DND-41 (cell line): ENCODE measurements around the gene NOL4L.

Experiments
- ATAC-seq: fragments of 200-7000 bp; cut with Tn5 transposase; 3 replicates; pipeline ENCODE4 v1.9.1; 2021; ENCODE audit warnings: low read depth; ENCODE audit not compliant: insufficient read depth
- DNase-seq: peaks from one replicate; pipeline ENCODE4 v3.0.0-alpha.2; 2020
- H2AFZ ChIP-seq: 2 replicates; pipeline ENCODE4 v1.6.0; 2012; ENCODE audit warnings: low read depth, low read length
- H3K27ac ChIP-seq: 2 replicates; pipeline ENCODE4 v1.5.1; 2012; ENCODE audit warnings: low read length, inconsistent platforms
- H3K27me3 ChIP-seq: fragments of 200-600 bp; sonication (generic); 2 replicates; pipeline ENCODE4 v1.6.0; 2012; ENCODE audit warnings: low read length, mild to moderate bottlenecking, inconsistent platforms; ENCODE audit not compliant: insufficient read depth, poor library complexity
- H3K36me3 ChIP-seq: 2 replicates; pipeline ENCODE4 v1.5.1; 2012; ENCODE audit warnings: low read length, inconsistent platforms; ENCODE audit not compliant: insufficient read depth
- H3K4me1 ChIP-seq: 2 replicates; pipeline ENCODE4 v1.5.1; 2012; ENCODE audit warnings: mild to moderate bottlenecking, low read length; ENCODE audit not compliant: insufficient read depth
- H3K4me2 ChIP-seq: 2 replicates; pipeline ENCODE4 v1.6.0; 2012; ENCODE audit warnings: mild to moderate bottlenecking, moderate library complexity, low read length, inconsistent platforms; ENCODE audit not compliant: insufficient read depth
- H3K4me3 ChIP-seq, 2 experiments: fragments of 200-600 bp in 1 of 2; shearing (Covaris generic) in 1 of 2; 2 replicates each; pipeline ENCODE4 v1.5.1; 2012 to 2016; ENCODE audit warnings: inconsistent platforms in 2 of 2, low read length in 2 of 2, mild to moderate bottlenecking in 2 of 2, low read depth in 1 of 2, moderate library complexity in 1 of 2
- H3K79me2 ChIP-seq: 2 replicates; pipeline ENCODE4 v1.6.0; 2012; ENCODE audit warnings: low read length, inconsistent platforms; ENCODE audit not compliant: insufficient read depth
- H3K9ac ChIP-seq: 2 replicates; pipeline ENCODE4 v1.6.0; 2012; ENCODE audit warnings: low read depth, mild to moderate bottlenecking, inconsistent platforms, low read length, moderate library complexity
- H3K9me3 ChIP-seq: 2 replicates; pipeline ENCODE4 v1.5.1; 2012; ENCODE audit warnings: low read length, moderate library complexity, mild to moderate bottlenecking, inconsistent platforms; ENCODE audit not compliant: insufficient read depth, severe bottlenecking
- H4K20me1 ChIP-seq: 2 replicates; pipeline ENCODE4 v1.6.0; 2012; ENCODE audit warnings: low read length; ENCODE audit not compliant: insufficient read depth
- EZH2 ChIP-seq: IDR thresholded peaks from 3 replicates; pipeline ENCODE4 v1.6.1; 2012; ENCODE audit warnings: borderline replicate concordance, low read depth, mild to moderate bottlenecking, moderate library complexity, low read length, inconsistent platforms; ENCODE audit not compliant: severe bottlenecking
- TF ChIP-seq, protein P1 (sequence below): IDR thresholded peaks from 2 replicates; pipeline ENCODE4 v1.5.1; 2012; ENCODE audit warnings: borderline replicate concordance, low read length, moderate library complexity, mild to moderate bottlenecking; ENCODE audit not compliant: poor library complexity, severe bottlenecking; ENCODE audit errors: extremely low read depth

NOL4L gene

GRCh38 chr20:32435449-32436107 lies 149.6 kb downstream of the NOL4L start:
- Histone ChIP-seq H2AFZ (no peak overlapping the region), H3K36me3 (peaks cover 99% of the 10 kb centered on the region), H4K20me1 (peaks cover 55% of the 10 kb centered on the region), H3K9ac (no peak overlapping the region), H3K9me3 (no peaks in the 10 kb centered on the region), H3K4me2 (no peak overlapping the region), H3K4me1 (no peaks in the 10 kb centered on the region), H3K27me3 (no peaks in the 10 kb centered on the region), H3K79me2 (peaks cover 4% of the 10 kb centered on the region; the same call in 1 of the 2 replicates), H3K27ac (no peak overlapping the region), H3K4me3 (no peak overlapping the region)
- DNase-seq: no peak
- TF ChIP-seq EZH2: no peak
- TF ChIP-seq, protein P1, sequence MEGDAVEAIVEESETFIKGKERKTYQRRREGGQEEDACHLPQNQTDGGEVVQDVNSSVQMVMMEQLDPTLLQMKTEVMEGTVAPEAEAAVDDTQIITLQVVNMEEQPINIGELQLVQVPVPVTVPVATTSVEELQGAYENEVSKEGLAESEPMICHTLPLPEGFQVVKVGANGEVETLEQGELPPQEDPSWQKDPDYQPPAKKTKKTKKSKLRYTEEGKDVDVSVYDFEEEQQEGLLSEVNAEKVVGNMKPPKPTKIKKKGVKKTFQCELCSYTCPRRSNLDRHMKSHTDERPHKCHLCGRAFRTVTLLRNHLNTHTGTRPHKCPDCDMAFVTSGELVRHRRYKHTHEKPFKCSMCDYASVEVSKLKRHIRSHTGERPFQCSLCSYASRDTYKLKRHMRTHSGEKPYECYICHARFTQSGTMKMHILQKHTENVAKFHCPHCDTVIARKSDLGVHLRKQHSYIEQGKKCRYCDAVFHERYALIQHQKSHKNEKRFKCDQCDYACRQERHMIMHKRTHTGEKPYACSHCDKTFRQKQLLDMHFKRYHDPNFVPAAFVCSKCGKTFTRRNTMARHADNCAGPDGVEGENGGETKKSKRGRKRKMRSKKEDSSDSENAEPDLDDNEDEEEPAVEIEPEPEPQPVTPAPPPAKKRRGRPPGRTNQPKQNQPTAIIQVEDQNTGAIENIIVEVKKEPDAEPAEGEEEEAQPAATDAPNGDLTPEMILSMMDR: no peak
- ATAC-seq: no peak

DNA sequence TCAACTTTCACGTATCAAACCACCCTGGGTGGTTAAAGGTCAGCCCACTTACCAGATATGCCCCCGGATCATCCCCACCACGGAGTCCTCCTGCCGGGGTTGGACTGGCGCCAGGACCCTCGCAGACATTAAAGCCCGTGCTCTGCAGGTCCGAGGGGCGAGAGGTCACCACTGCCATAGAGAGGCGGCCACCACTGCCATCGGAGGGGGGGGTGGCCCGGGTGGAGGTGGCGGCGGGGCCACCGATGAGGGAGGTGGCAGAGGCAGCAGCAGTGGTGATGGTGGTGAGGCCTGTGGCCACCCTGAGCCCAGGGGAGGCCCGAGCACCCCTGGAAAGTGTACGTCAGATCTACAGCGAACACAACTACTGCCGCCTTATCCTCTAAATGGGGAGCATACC lies 150.7 kb downstream of the NOL4L start:
- H3K4me2 ChIP-seq: no peak overlapping the region
- H3K36me3 ChIP-seq: peaks cover 100% of the 10 kb centered on the region
- H3K4me3 ChIP-seq: no peak overlapping the region
- H4K20me1 ChIP-seq: peaks cover 51% of the 10 kb centered on the region
- no peaks in the 10 kb centered on the region for H3K9me3 ChIP-seq
- H3K4me1 ChIP-seq: no peaks in the 10 kb centered on the region
- peaks cover 4% of the 10 kb centered on the region; the same call in 1 of the 2 replicates for H3K79me2 ChIP-seq
- DNase-seq: no peak
- TF ChIP-seq EZH2: no peak
- TF ChIP-seq, protein P1: no peak
- no peaks in the 10 kb centered on the region for H3K27me3 ChIP-seq
- no peak overlapping the region for H2AFZ ChIP-seq
- no peak overlapping the region for H3K27ac ChIP-seq
- H3K9ac ChIP-seq: no peak overlapping the region
- no peak for ATAC-seq

DNA sequence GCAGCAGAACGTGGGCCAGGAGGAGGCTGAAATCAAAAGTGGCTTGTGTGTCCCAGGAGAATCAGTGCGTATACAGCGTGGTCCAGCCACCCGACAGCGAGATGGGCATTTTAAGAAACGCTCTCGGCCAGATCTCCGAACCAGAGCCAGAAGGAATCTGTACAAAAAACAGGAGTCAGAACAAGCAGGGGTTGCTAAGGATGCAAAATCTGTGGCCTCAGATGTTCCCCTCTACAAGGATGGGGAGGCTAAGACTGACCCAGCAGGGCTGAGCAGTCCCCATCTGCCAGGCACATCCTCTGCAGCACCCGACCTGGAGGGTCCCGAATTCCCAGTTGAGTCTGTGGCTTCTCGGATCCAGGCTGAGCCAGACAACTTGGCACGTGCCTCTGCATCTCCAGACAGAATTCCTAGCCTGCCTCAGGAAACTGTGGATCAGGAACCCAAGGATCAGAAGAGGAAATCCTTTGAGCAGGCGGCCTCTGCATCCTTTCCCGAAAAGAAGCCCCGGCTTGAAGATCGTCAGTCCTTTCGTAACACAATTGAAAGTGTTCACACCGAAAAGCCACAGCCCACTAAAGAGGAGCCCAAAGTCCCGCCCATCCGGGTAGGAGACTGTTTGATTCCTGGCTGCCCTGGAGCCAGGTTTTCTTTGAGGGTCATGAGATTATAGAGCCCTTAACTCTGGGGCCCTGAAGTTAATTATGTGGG lies 151.7 kb downstream of the NOL4L start:
- Histone ChIP-seq H3K9ac (no peak overlapping the region), H3K27ac (no peak overlapping the region), H3K4me2 (no peak overlapping the region), H3K27me3 (no peaks in the 10 kb centered on the region), H3K36me3 (peaks cover 100% of the 10 kb centered on the region), H3K9me3 (no peaks in the 10 kb centered on the region), H3K79me2 (peaks cover 2% of the 10 kb centered on the region; the same call in 1 of the 2 replicates), H2AFZ (no peak overlapping the region), H3K4me3 (no peak overlapping the region), H4K20me1 (peaks cover 43% of the 10 kb centered on the region), H3K4me1 (no peaks in the 10 kb centered on the region)
- TF ChIP-seq EZH2: no peak
- TF ChIP-seq, protein P1: no peak
- ATAC-seq: no peak
- DNase-seq: no peak
